Epithelial cell of proximal tubule (primary cell): ENCODE measurements around the gene RNF220. TPM values are rescaled to one million over a fixed set of nuclear protein-coding genes. Genes with fewer than 3 reads are reported as not detected.

ENCODE experiments used
- DNase-seq: peaks from one replicate; pipeline ENCODE4 v3.0.0-alpha.2; 2011; ENCODE audit warnings: low read depth
- H3K4me3 ChIP-seq: 2 replicates; pipeline ENCODE4 v1.5.1; 2011; ENCODE audit warnings: low read depth, mild to moderate bottlenecking, low read length
- CTCF ChIP-seq: conservative IDR thresholded peaks from 2 replicates; pipeline ENCODE4 v1.5.1; 2012; ENCODE audit warnings: low read depth, mild to moderate bottlenecking, low read length
- total RNA-seq: library from RNA; depleted of rRNA; stranded (reverse); fragments of >200 nt; gene quantifications from 2 replicates; pipeline ENCODE4 v1.2.3, GENCODE V29; 2015

RNF220 gene
- total RNA-seq, 1 donor from 2014 or later, result 152 TPM

- TF ChIP-seq CTCF, result no peak
- no peak for DNase-seq
- H3K4me3 ChIP-seq, result no peak overlapping the region
Observed at GRCh38 chr1:44367944-44368343, 37.1 kb upstream of the RNF220 start.

- TF ChIP-seq CTCF, result no peak
Observed at GRCh38 chr1:44368471-44369151, 36.4 kb upstream of the RNF220 start.

GRCh38 chr1:44371206-44371605 is 33.8 kb upstream of the RNF220 start:
- H3K4me3 ChIP-seq, result no peak overlapping the region
- no peak for DNase-seq
- no peak for TF ChIP-seq CTCF

More at GRCh38 chr1:44368471-44369151, 36.4 kb upstream of the RNF220 start:
- DNase-seq, result no peak
- no peak overlapping the region for H3K4me3 ChIP-seq

GRCh38 chr1:44375547-44375946 is 29.5 kb upstream of the RNF220 start:
- no peak overlapping the region for H3K4me3 ChIP-seq
- TF ChIP-seq CTCF, result no peak
- DNase-seq, result no peak

- H3K4me3 ChIP-seq, result no peak overlapping the region
- DNase-seq, result no peak
- TF ChIP-seq CTCF, result peak; percentile 87
Observed at GRCh38 chr1:44377925-44378784, 26.9 kb upstream of the RNF220 start.

GRCh38 chr1:44380666-44381177 is 24.3 kb upstream of the RNF220 start:
- TF ChIP-seq CTCF, result no peak
- no peak for DNase-seq
- H3K4me3 ChIP-seq, result no peak overlapping the region

- TF ChIP-seq CTCF, result no peak
- H3K4me3 ChIP-seq, result no peak overlapping the region
- no peak for DNase-seq
Observed at GRCh38 chr1:44388551-44388950, 16.5 kb upstream of the RNF220 start.
